Cardiac fibroblast (primary cell): ENCODE measurements around the gene FN1.

Experiments
- DNase-seq, 2 donors: peaks; one replicate each; pipeline versions ENCODE4 v3.0.0 to v3.0.0-alpha.2; 2010; ENCODE audit warnings: low read depth in 2 of 2
- H3K4me3 ChIP-seq, 2 donors: replicated peaks in 1 of 2; 1 replicate in 1 of 2; 2 replicates in 1 of 2; pipeline ENCODE4 v1.5.1; 2011; ENCODE audit warnings: low read depth in 2 of 2, low read length in 2 of 2, mild to moderate bottlenecking in 2 of 2, moderate library complexity in 1 of 2
- TF ChIP-seq, protein P1 (sequence below): IDR thresholded peaks from one replicate; pipeline ENCODE4 v1.5.1; 2011; ENCODE audit warnings: low read depth, mild to moderate bottlenecking, low read length, inconsistent platforms

Gene FN1

DNA sequence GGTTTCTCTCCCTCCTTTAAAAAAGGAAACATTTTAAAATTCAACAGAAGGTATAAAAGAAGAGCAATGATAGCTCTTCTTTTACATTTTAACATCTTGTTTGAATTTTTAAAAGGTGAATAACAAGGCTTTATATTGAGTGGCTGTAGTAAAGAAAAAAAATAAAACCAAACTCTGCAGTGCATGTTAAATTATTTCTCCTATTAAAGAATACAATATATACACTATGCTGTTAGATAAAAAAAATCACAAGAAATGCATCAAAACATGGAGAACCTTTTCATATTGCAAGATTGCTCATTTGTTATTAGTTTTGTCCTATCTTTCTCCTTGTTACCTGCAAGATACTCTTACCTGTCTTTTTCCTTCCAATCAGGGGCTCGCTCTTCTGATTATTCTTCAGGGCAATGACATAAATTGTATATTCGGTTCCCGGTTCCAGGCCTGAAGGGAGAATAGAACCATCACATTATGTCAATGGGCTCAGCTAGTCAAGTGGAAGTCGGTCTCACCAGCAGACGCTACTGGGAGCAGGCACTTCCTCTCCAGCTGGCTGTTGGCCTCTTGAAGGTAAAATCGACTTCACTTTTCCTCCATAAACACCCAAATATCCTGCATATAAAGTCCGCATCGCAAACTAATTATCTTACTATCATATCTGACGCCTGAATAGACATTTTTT is 62.8 kb downstream of the FN1 start:
- no peak for DNase-seq
- TF ChIP-seq, protein P1, sequence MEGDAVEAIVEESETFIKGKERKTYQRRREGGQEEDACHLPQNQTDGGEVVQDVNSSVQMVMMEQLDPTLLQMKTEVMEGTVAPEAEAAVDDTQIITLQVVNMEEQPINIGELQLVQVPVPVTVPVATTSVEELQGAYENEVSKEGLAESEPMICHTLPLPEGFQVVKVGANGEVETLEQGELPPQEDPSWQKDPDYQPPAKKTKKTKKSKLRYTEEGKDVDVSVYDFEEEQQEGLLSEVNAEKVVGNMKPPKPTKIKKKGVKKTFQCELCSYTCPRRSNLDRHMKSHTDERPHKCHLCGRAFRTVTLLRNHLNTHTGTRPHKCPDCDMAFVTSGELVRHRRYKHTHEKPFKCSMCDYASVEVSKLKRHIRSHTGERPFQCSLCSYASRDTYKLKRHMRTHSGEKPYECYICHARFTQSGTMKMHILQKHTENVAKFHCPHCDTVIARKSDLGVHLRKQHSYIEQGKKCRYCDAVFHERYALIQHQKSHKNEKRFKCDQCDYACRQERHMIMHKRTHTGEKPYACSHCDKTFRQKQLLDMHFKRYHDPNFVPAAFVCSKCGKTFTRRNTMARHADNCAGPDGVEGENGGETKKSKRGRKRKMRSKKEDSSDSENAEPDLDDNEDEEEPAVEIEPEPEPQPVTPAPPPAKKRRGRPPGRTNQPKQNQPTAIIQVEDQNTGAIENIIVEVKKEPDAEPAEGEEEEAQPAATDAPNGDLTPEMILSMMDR = no peak
- H3K4me3 ChIP-seq = no peak overlapping the region

DNA sequence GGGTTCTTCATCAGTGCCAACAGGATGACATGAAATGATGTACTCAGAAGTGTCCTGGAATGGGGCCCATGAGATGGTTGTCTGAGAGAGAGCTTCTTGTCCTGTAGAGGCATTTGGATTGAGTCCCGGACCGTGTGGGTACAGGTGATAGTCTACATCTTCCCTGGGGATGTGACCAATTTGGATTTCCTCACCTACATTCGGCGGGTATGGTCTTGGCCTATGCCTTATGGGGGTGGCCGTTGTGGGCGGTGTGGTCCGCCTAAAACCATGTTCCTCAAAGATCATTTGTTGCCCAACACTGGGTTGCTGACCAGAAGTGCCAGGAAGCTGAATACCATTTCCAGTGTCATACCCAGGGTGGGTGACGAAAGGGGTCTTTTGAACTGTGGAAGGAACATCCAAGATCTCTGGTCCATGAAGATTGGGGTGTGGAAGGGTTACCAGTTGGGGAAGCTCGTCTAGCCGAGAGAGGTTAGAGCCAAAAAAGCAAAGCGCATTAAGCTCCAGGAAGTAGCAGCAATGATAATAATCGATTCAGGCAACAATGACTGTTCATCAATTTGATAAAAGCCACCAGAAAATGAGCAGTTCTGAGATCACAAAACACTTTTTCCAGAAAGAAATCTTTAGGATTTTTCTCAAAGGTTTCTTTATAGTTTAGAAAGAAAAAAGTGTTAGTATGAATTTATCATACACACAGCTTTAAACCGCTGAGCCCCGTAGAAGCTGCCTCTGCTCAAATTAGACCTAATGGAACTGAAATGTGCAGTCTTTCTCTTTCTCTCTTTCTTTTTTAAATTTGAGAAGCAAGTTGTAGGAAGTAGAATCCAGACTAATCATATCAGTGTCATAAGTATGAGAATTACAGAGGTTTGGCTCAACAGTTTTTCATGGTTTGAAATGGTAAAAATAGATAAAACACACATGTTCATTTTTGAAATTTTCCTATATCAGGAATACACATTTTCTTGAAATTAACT is 63.7 kb downstream of the FN1 start:
- DNase-seq = no peak
- no peak overlapping the region for H3K4me3 ChIP-seq
- TF ChIP-seq, protein P1 = no peak

DNA sequence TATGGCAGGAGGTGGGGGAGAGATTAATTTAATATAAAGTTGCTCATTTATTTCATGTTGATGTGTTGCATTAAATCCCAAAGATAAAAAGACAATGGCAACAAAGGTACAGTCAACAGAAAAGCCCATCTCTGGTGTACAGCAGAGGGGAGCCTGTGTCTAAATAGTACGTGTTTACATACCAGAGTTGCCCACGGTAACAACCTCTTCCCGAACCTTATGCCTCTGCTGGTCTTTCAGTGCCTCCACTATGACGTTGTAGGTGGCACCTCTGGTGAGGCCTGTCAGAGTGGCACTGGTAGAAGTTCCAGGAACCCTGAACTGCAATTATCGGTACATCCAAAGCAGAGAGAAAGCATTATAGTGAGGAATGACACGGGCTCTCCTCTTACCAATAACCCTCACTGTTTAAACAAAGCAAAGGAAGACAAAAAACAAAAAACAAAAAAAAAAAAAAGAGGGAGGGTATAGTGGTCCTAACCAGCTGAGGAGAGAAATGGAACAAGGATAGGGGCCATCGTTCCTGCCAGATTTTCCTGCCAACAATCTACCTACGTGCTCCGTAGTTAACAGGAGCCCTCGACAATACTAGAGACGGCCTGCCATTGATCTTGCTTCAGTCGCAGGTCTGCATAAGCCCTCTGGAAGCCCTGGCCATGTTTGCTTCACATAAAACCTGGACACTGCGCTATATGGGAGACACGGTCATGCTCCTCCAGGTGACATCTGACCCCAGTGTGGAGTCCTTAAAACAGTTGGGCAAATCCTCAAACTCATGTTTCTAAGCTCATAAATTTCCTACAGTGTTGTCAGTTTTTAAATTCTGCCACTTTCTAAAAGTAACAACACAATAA is 65.5 kb downstream of the FN1 start:
- TF ChIP-seq, protein P1 = no peak
- peak in 1 of 2 donors; percentile 46 for DNase-seq
- H3K4me3 ChIP-seq = no peak overlapping the region

DNA sequence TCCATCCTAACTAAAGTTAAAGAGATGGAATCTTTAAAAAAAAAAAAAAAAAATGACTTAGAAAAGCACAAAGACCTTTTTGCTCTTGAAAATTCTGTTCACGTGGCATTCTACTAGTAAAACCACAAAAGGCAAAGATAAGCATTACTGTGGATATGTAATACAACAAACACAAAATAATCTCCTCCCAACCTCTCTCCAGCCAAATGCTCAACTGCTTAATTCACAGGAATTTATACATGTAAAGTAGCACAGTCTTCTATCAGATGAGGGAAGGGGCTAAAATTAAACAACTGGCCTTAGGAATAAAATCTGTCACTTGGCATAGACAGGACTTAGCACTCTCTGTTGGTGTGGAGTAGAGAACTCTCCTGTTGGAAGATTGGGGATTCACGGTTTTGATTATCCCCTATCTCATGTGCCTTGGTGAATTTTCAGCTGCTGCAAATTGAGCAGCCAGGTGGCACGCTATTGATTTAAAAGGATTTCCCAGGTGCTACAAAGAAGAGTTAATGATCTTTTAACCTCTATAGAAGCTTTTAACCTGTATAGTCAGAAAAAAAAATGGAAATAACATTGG is 66.6 kb downstream of the FN1 start:
- peak; percentile 56 to 81 for DNase-seq
- no peak overlapping the region for H3K4me3 ChIP-seq
- TF ChIP-seq, protein P1 = no peak

DNA sequence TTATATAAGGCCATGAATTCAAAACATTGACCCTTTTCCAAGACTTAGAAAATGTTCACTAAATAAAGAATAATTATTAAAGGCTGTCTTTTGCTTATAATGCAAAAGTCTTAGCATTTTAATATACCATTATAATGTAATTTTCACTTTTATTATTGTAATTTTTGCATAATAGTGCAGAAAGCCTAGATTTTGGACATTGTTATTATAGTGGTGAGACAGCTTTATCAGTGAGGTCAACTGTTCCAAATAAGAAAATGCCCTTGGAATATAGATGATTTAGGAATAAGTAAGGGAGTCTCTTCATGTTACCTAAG is 67.4 kb downstream of the FN1 start:
- DNase-seq = peak in 1 of 2 donors; percentile 3
- TF ChIP-seq, protein P1 = no peak
- H3K4me3 ChIP-seq = no peak overlapping the region

DNA sequence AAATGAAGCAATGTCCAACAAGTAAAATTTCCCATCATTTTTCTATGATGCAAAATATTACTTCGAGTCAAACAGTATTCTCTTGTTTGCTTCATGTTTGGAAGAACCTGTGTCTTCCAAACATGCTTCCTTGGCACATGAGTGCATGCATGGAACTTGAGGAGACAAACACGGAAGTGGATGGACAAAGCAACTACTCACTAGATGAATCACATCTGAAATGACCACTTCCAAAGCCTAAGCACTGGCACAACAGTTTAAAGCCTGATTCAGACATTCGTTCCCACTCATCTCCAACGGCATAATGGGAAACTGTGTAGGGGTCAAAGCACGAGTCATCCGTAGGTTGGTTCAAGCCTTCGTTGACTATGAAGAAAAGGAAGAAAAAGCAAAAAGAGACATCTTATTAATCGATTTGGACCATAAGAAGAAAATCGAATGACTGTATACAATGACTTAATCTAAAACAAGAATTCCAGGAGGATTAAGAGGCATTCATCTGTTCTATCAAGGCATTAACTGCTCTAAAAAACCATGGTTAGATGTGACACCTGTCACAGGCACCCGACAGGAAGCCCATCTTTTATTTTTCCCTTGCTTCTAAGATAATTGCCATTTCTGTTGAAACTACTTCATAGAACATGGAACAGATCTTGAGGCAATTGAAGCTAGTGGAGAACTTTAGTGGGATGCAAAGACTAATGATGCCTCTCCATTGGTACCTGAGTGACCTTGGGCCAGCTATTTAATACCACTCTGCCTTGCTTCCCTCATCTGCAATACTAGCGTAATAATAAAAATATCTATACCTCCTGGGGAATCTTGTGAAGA is 68.0 kb downstream of the FN1 start:
- no peak overlapping the region for H3K4me3 ChIP-seq
- TF ChIP-seq, protein P1 = no peak
- peak; percentile 68 to 84 for DNase-seq
